NB4 (cell line): Measurements from ENCODE around the gene RBBP8.

ENCODE experiments used
- MYC ChIP-seq: IDR thresholded peaks from 2 replicates; pipeline ENCODE4 v1.6.1; 2011; ENCODE audit warnings: low read depth, low read length
- POLR2A ChIP-seq: IDR thresholded peaks from 2 replicates; pipeline ENCODE4 v1.6.1; 2011; ENCODE audit warnings: mild to moderate bottlenecking; ENCODE audit not compliant: insufficient read length; ENCODE audit errors: extremely low read depth
- TF ChIP-seq, protein P1 (sequence below): IDR thresholded peaks from one replicate; pipeline ENCODE4 v1.5.1; 2012; ENCODE audit warnings: low read depth, low read length
- TF ChIP-seq, protein P2 (sequence below): IDR thresholded peaks from 2 replicates; pipeline ENCODE4 v1.6.1; 2011; ENCODE audit warnings: low read depth, low read length

DNA sequence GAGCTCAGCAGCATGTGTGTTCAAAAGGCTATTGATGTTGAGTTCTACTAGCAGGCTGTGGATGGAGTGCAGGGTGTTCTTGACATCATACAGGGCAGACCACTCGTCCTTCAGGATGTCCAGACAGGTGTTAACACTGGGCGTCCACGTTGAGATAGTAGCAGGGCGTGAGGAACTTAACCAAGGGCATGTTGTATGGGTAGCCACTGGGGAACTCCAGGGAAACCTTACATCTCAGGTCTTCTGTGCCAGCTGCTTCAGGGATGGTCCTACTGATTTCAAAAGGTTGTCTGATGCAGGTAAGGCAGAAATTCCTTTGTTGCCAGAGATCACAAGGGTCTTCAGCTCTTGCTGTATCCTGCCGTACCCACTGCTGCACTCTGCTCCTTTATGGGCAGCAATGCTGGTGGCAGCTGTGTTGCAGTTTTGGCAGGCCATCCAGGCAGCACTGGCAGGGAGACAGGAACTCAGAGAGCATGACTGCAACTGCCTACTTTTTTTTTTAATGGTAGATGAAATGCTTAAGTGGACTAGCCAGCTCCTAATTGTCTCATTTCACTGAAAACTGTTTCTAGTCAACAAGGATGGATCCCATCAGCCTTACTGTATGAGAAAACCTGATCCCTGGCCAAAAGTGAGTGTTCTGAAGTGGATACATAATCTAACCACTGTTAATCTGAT lies 32.4 kb upstream of the RBBP8 start:
- TF ChIP-seq, protein P1, sequence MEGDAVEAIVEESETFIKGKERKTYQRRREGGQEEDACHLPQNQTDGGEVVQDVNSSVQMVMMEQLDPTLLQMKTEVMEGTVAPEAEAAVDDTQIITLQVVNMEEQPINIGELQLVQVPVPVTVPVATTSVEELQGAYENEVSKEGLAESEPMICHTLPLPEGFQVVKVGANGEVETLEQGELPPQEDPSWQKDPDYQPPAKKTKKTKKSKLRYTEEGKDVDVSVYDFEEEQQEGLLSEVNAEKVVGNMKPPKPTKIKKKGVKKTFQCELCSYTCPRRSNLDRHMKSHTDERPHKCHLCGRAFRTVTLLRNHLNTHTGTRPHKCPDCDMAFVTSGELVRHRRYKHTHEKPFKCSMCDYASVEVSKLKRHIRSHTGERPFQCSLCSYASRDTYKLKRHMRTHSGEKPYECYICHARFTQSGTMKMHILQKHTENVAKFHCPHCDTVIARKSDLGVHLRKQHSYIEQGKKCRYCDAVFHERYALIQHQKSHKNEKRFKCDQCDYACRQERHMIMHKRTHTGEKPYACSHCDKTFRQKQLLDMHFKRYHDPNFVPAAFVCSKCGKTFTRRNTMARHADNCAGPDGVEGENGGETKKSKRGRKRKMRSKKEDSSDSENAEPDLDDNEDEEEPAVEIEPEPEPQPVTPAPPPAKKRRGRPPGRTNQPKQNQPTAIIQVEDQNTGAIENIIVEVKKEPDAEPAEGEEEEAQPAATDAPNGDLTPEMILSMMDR = no peak
- TF ChIP-seq POLR2A = no peak
- TF ChIP-seq, protein P2, sequence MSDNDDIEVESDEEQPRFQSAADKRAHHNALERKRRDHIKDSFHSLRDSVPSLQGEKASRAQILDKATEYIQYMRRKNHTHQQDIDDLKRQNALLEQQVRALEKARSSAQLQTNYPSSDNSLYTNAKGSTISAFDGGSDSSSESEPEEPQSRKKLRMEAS = no peak
- no peak for TF ChIP-seq MYC
